Measurements from ENCODE around the gene TRPM4.
"Not testable (repeated sequence)": the region's sequence is repeated elsewhere in the genome, so short reads cannot be mapped to it uniquely, and the experiment has no call there.

TRPM4 gene

GRCh38 chr19:49196527-49197240 is 39.1 kb downstream of the TRPM4 start:
- no peak for DNase-seq

- DNase-seq: no peak
Measured at GRCh38 chr19:49200238-49200862, 42.8 kb downstream of the TRPM4 start.

- no peak for DNase-seq
Measured at GRCh38 chr19:49201042-49201441, 43.5 kb downstream of the TRPM4 start.

GRCh38 chr19:49205114-49205513 is 47.5 kb downstream of the TRPM4 start:
- DNase-seq: peak; percentile 77

GRCh38 chr19:49209502-49209901 is 51.9 kb downstream of the TRPM4 start:
- not testable (repeated sequence) for DNase-seq

GRCh38 chr19:49210108-49210900 is 52.7 kb downstream of the TRPM4 start:
- peak; percentile 52 for DNase-seq

- DNase-seq: no peak
Measured at GRCh38 chr19:49210901-49211451, 53.4 kb downstream of the TRPM4 start.

GRCh38 chr19:49212016-49212701 is 54.6 kb downstream of the TRPM4 start:
- peak; percentile 49 for DNase-seq

- DNase-seq: no peak
Measured at GRCh38 chr19:49213791-49214190, 56.2 kb downstream of the TRPM4 start.

GRCh38 chr19:49214701-49215100 is 57.1 kb downstream of the TRPM4 start:
- no peak for DNase-seq

GRCh38 chr19:49216071-49216470 is 58.5 kb downstream of the TRPM4 start:
- no peak for DNase-seq

- DNase-seq: no peak
Measured at GRCh38 chr19:49217382-49217781, 59.8 kb downstream of the TRPM4 start.

- no peak for DNase-seq
Measured at GRCh38 chr19:49222011-49222410, 64.4 kb downstream of the TRPM4 start.

GRCh38 chr19:49222528-49222927 is 64.9 kb downstream of the TRPM4 start:
- DNase-seq: no peak

GRCh38 chr19:49223472-49223871 is 65.9 kb downstream of the TRPM4 start:
- DNase-seq: no peak

GRCh38 chr19:49224441-49224840 is 66.8 kb downstream of the TRPM4 start:
- DNase-seq: not testable (repeated sequence)

- DNase-seq: peak; percentile 74
Measured at GRCh38 chr19:49224879-49225278, 67.3 kb downstream of the TRPM4 start.

- DNase-seq: no peak
Measured at GRCh38 chr19:49229416-49229815, 71.8 kb downstream of the TRPM4 start.

- DNase-seq: no peak
Measured at GRCh38 chr19:49231389-49231788, 73.8 kb downstream of the TRPM4 start.

- DNase-seq: no peak
Measured at GRCh38 chr19:49231804-49232203, 74.2 kb downstream of the TRPM4 start.

- no peak for DNase-seq
Measured at GRCh38 chr19:49233163-49233562, 75.6 kb downstream of the TRPM4 start.

GRCh38 chr19:49241769-49242168 is 84.2 kb downstream of the TRPM4 start:
- no peak for DNase-seq

GRCh38 chr19:49243129-49243528 is 85.5 kb downstream of the TRPM4 start:
- no peak for DNase-seq

Measured in suppressor macrophage treated with lipopolysaccharide for 4 hours (primary cell).